ENCODE data around the gene CER1. TPM values are rescaled to one million over a fixed set of nuclear protein-coding genes. Genes with fewer than 3 reads are reported as not detected.

Gene CER1
- total RNA-seq, result not detected in 2 replicates

GRCh38 chr9:14722391-14723035 lies at the start of gene CER1:
TSS of gene CER1 (minus strand) at chr9:14722733. CDS start at chr9:14722672, 61 bp downstream.

GRCh38 chr9:14693251-14693861 lies 29.2 kb downstream of the CER1 start, which contains the start of gene ZDHHC21:
TSS of gene ZDHHC21 (minus strand) at chr9:14693432. CDS start at chr9:14674340, 19,092 bp downstream.

Other genes starting within 250 kb of the CER1 start
- 1.4 and 3.3 TPM in 2 replicates for gene ZDHHC21, start 29.3 kb downstream of the CER1 start, total RNA-seq
- not detected in 2 replicates for gene FREM1, start 187.7 kb upstream of the CER1 start, total RNA-seq